ENCODE data around the gene SGTA. TPM values are rescaled to one million over a fixed set of nuclear protein-coding genes. Genes with fewer than 3 reads are reported as not detected.
A peak's percentile ranks its signal among the peaks of the same experiment; 100 is the strongest.

The SGTA gene
- total RNA-seq, result 29.8 TPM

DNA sequence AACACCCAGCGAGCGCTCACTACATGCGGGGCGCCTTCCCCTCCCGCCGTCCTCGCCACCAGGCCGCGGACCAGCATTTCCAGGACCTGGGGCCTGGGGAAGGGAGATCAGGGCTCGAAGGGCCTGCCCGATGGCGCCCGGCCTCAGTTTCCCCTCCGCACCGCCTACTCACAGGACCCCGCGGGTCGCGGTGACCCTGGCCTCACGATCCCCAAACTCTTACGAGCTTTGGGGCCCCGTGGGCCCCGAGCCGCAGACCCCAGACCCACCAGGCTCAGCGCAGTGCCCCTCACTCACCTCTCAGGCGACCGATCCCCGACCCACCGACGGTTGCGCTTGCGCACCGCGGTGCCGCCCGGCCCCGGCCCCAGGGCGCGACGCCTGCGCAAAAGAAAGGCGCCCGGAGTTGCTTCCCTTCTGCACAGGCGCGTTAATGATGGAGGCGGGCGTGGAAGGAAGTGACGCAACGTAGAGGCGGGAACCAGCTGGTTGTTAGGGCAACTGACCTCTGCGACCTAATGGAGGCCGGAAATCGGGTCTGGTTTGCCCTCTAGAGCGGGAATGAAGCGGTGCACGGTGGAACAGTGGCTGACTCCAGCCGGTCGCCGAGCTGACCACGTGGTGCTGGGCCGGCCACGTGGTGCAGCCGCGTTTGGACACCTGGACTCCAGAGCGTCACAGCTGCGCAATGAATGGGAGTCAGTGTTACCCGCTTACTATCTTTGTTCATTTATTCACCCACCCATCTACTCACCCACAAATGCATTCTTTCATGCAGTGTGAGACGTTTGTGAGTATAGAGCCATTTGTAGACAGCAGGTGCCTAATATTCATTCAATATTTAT, at the start of gene SGTA:
Gene SGTA (minus strand): TSS at position 338 of the 845 bp plus-strand sequence. CDS start 14,205 bp downstream, outside the sequence.
- H3K9me3 ChIP-seq, result no peaks in the 10 kb centered on the region
- H3K4me1 ChIP-seq, result peaks cover 12 to 35% of the 10 kb centered on the region in 2 donors
- H3K27me3 ChIP-seq, result no peaks in the 10 kb centered on the region
- H3K36me3 ChIP-seq, result no peaks in the 10 kb centered on the region
- H3K27ac ChIP-seq, result peak within 1 kb of the TSS; percentile 82 to 88
- H3K4me3 ChIP-seq, result peak within 1 kb of the TSS; percentile 77 to 78
- DNase-seq (ENCODE audit: low spot score in 2 of 2), result peak; percentile 92 to 99
- TF ChIP-seq, protein P1, sequence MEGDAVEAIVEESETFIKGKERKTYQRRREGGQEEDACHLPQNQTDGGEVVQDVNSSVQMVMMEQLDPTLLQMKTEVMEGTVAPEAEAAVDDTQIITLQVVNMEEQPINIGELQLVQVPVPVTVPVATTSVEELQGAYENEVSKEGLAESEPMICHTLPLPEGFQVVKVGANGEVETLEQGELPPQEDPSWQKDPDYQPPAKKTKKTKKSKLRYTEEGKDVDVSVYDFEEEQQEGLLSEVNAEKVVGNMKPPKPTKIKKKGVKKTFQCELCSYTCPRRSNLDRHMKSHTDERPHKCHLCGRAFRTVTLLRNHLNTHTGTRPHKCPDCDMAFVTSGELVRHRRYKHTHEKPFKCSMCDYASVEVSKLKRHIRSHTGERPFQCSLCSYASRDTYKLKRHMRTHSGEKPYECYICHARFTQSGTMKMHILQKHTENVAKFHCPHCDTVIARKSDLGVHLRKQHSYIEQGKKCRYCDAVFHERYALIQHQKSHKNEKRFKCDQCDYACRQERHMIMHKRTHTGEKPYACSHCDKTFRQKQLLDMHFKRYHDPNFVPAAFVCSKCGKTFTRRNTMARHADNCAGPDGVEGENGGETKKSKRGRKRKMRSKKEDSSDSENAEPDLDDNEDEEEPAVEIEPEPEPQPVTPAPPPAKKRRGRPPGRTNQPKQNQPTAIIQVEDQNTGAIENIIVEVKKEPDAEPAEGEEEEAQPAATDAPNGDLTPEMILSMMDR (IDR thresholded peaks at IDR 0.05), result peak; percentile 33 to 55 (median 41)
- intact Hi-C loops (cut with DNase I), result loop anchor here (2.0 kb wide), 1 partner anchor 844 kb away; the partner anchor contains the start of gene CACTIN

- H3K4me3 ChIP-seq, result no peak overlapping the region
- TF ChIP-seq, protein P1 (IDR thresholded peaks at IDR 0.05), result no peak
- H3K27me3 ChIP-seq, result no peaks in the 10 kb centered on the region
- no peak overlapping the region for H3K27ac ChIP-seq
- H3K4me1 ChIP-seq, result no peaks in the 10 kb centered on the region
- peaks cover 18 to 48% of the 10 kb centered on the region in 2 donors for H3K36me3 ChIP-seq
- intact Hi-C loops (cut with DNase I), result no loop called here
- H3K9me3 ChIP-seq, result peaks cover 12 to 29% of the 10 kb centered on the region in 2 donors
- DNase-seq (ENCODE audit: low spot score in 2 of 2), result no peak
Observed at GRCh38 chr19:2827840-2828489, 44.9 kb upstream of the SGTA start.

DNA sequence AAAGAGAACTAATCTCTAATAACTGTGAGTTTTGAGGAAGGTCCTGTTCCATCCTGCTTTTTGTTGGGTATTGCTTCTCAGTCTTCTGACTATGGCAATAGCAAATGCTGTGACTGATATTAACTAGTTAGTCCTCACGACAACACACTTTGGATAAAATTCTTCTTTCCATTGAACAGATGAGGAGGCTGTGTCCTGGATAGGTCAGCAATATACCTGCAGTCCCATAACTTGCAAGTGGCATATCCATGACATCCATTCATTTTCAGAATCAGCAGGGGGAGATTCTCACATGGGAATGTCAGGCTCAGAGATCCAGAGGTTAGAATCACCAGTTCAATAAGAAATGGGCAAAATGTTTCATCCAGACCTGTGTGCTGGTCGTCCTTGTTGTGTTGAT, 43.9 kb upstream of the SGTA start:
- TF ChIP-seq, protein P1 (IDR thresholded peaks at IDR 0.05), result no peak
- no peaks in the 10 kb centered on the region for H3K27me3 ChIP-seq
- DNase-seq (ENCODE audit: low spot score in 2 of 2), result no peak
- H3K36me3 ChIP-seq, result peaks cover 9 to 42% of the 10 kb centered on the region in 2 donors
- no peak overlapping the region for H3K4me3 ChIP-seq
- no peaks in the 10 kb centered on the region for H3K4me1 ChIP-seq
- no peak overlapping the region for H3K27ac ChIP-seq
- peaks cover 4 to 20% of the 10 kb centered on the region in 2 donors for H3K9me3 ChIP-seq
- intact Hi-C loops (cut with DNase I), result no loop called here

DNA sequence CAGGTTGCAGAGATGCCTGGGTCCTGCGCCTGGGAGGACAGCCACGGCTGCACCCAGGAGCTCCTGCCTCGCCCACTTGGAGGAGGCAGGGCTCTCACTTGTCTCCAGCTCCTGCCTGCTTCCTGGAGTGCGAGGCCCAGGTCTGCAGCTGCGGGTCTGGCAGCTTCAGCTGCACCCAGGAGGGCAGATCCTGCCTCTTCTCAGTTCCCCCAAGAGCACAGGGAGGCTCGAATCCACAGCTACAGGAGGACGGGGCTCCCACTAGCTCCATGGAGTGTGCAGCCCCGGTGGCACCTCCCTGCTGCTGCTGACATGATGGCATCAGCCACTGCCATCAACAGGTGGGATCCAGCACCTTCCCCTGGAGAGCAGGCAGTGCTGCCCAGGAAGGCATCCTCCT, 41.1 kb upstream of the SGTA start:
- TF ChIP-seq, protein P1 (IDR thresholded peaks at IDR 0.05), result no peak
- Histone ChIP-seq H3K4me1 (peaks cover 3 to 9% of the 10 kb centered on the region in 2 donors), H3K36me3 (peaks cover 5 to 23% of the 10 kb centered on the region in 2 donors), H3K27me3 (no peaks in the 10 kb centered on the region), H3K4me3 (no peak overlapping the region), H3K9me3 (peaks cover 0 to 5% of the 10 kb centered on the region in 2 donors), H3K27ac (no peak overlapping the region)
- intact Hi-C loops (cut with DNase I), result no loop called here
- DNase-seq (ENCODE audit: low spot score in 2 of 2), result no peak

DNA sequence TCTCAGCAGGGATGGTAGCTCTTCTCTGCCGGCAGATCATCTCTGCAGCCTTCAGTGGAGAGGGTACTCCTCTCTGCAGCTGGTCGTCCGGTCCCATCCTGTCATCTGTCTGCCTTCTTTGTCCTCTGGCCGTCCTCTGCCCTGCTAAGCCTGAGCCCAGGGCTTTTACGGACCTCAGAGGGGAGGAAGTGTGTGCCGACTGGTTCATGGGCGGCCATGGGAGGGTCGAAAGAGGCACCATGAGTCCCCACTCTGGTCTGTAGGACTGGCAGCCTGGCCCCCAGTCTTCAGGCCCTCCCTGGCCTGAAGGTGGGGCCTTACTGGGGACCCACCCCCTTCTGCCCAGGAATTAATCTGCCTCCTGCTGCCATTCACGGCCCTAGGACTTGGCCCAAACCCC, 40.6 kb upstream of the SGTA start:
- DNase-seq (ENCODE audit: low spot score in 2 of 2), result no peak
- TF ChIP-seq, protein P1 (IDR thresholded peaks at IDR 0.05), result no peak
- H3K9me3 ChIP-seq, result no peaks in the 10 kb centered on the region
- H3K4me3 ChIP-seq, result no peak overlapping the region
- no peak overlapping the region for H3K27ac ChIP-seq
- peaks cover 5 to 23% of the 10 kb centered on the region in 2 donors for H3K36me3 ChIP-seq
- no peaks in the 10 kb centered on the region for H3K27me3 ChIP-seq
- peaks cover 3 to 10% of the 10 kb centered on the region in 2 donors for H3K4me1 ChIP-seq
- intact Hi-C loops (cut with DNase I), result no loop called here

Measured in ascending aorta (tissue), 2 donors.